Measurements from ENCODE around the gene LRP2BP. TPM values are rescaled to one million over a fixed set of nuclear protein-coding genes. Genes with fewer than 3 reads are reported as not detected.

The LRP2BP gene
- total and polyA plus RNA-seq, 7 experiments from 2014 or later: 0.58 to 2.4 (median 1.7) TPM

GRCh38 chr4:185398618-185399017, 2.9 kb upstream of the LRP2BP start:
- no peak overlapping the region for H3K4me3 ChIP-seq (ENCODE audit: low read length)
- Mint-ChIP-seq H3K36me3 (peaks cover 0 to 16% (median 0%) of the 10 kb centered on the region in 5 donors), H3K4me1 (peaks cover 13 to 56% (median 25%) of the 10 kb centered on the region in 7 donors), H3K4me3 (peak overlapping the region in 1 of 10 donors; percentile 66), H3K27ac (peak overlapping the region in 1 of 9 donors; percentile 9), H3K27me3 (no peaks in the 10 kb centered on the region), H3K9me3 (no peaks in the 10 kb centered on the region)
- ChIA-PET CTCF (no interaction called here), POLR2A (interaction anchor here (0.7 to 0.8 kb wide), 2 partner anchors 30 to 438 kb away, joined by 3 read pairs; no protein-coding TSS in a partner anchor)
- intact Hi-C loops (cut with micrococcal nuclease): loop anchor here (5.0 to 10.0 kb wide), 9 partner anchors 574 to 1956 kb away; partner anchors contain the start of genes CDKN2AIP (in 2 of the 2), IRF2 (in 2 of the 2), ACSL1 (in 1 of the 2) and CENPU (in 1 of the 2)
- H3K9me3 ChIP-seq (ENCODE audit: control insufficient read depth in 2 of 3, low read length in 3 of 3): no peaks in the 10 kb centered on the region
- H3K36me3 ChIP-seq (ENCODE audit: control insufficient read depth in 2 of 3, insufficient read depth in 3 of 3, low read length in 3 of 3): peaks cover 0 to 24% (median 0%) of the 10 kb centered on the region in 3 experiments
- DNase-seq (no peak), ATAC-seq (no peak)
- H3K27ac ChIP-seq (ENCODE audit: low read depth, low read length): no peak overlapping the region
- no peaks in the 10 kb centered on the region for H3K27me3 ChIP-seq (ENCODE audit: control insufficient read depth in 2 of 2, insufficient read depth in 2 of 2, low read length in 2 of 2)
- peaks cover 12 to 15% of the 10 kb centered on the region in 2 donors for H3K4me1 ChIP-seq (ENCODE audit: control insufficient read depth in 2 of 2, insufficient read depth in 2 of 2, low read length in 2 of 2)

- Mint-ChIP-seq H3K36me3 (peaks cover 0 to 12% (median 0%) of the 10 kb centered on the region in 5 donors), H3K27me3 (no peaks in the 10 kb centered on the region), H3K9me3 (no peaks in the 10 kb centered on the region), H3K4me3 (peak within 1 kb of the TSS; percentile 82 to 100 (median 97)), H3K4me1 (peaks cover 14 to 59% (median 27%) of the 10 kb centered on the region in 7 donors), H3K27ac (peak within 1 kb of the TSS; percentile 90 to 100 (median 99))
- ChIA-PET CTCF (interaction anchor here (0.9 to 1.0 kb wide), 2 partner anchors 28 to 201 kb away, joined by 3 to 4 read pairs; no protein-coding TSS in a partner anchor), POLR2A (interaction anchor here (0.6 to 3.4 kb wide), 12 partner anchors 9 to 1950 kb away, joined by 3 to 49 read pairs (median 6); partner anchors contain the start of genes CYP4V2, SNX25 and UFSP2)
- Histone ChIP-seq H3K27me3 (ENCODE audit: control insufficient read depth in 2 of 2, insufficient read depth in 2 of 2, low read length in 2 of 2) (no peaks in the 10 kb centered on the region), H3K4me1 (ENCODE audit: control insufficient read depth in 2 of 2, insufficient read depth in 2 of 2, low read length in 2 of 2) (peaks cover 12 to 15% of the 10 kb centered on the region in 2 donors), H3K4me3 (ENCODE audit: low read length) (peak within 1 kb of the TSS; percentile 69), H3K36me3 (ENCODE audit: control insufficient read depth in 2 of 3, insufficient read depth in 3 of 3, low read length in 3 of 3) (peaks cover 0 to 16% (median 0%) of the 10 kb centered on the region in 3 experiments), H3K9me3 (ENCODE audit: control insufficient read depth in 2 of 3, low read length in 3 of 3) (no peaks in the 10 kb centered on the region), H3K27ac (ENCODE audit: low read depth, low read length) (peak within 1 kb of the TSS; percentile 97)
- DNase-seq (peak in 1 of 9 donors; percentile 2), ATAC-seq (no peak)
- intact Hi-C loops (cut with micrococcal nuclease): loop anchor here (1.0 to 10.0 kb wide), 18 partner anchors 28 to 1955 kb away; partner anchors contain the start of genes ACSL1 (in 2 of the 2), CCDC110 (in 2 of the 2), CDKN2AIP (in 2 of the 2) and IRF2 (in 2 of the 2)
Measured at GRCh38 chr4:185396724-185397385, 1.1 kb upstream of the LRP2BP start, which contains the start of gene ANKRD37. TSS of gene ANKRD37 (plus strand) at chr4:185396841. CDS start at chr4:185396924, 83 bp downstream.

- ChIA-PET CTCF (interaction anchor here (0.9 to 1.0 kb wide), 2 partner anchors 29 to 202 kb away, joined by 3 to 4 read pairs; no protein-coding TSS in a partner anchor), POLR2A (interaction anchor here (0.5 to 3.4 kb wide), 16 partner anchors 9 to 1950 kb away, joined by 3 to 49 read pairs (median 4); partner anchors contain the start of genes CYP4V2, SNX25 and UFSP2)
- Mint-ChIP-seq H3K4me1 (peaks cover 14 to 57% (median 27%) of the 10 kb centered on the region in 7 donors), H3K4me3 (peak overlapping the region; percentile 82 to 100 (median 97)), H3K9me3 (no peaks in the 10 kb centered on the region), H3K36me3 (peaks cover 0 to 14% (median 0%) of the 10 kb centered on the region in 5 donors), H3K27ac (peak overlapping the region; percentile 90 to 100 (median 99)), H3K27me3 (no peaks in the 10 kb centered on the region)
- DNase-seq (peak; percentile 93 to 100 (median 97)), ATAC-seq (peak; percentile 97)
- Histone ChIP-seq H3K4me3 (ENCODE audit: low read length) (peak overlapping the region; percentile 69), H3K36me3 (ENCODE audit: control insufficient read depth in 2 of 3, insufficient read depth in 3 of 3, low read length in 3 of 3) (peaks cover 0 to 8% (median 0%) of the 10 kb centered on the region in 3 experiments), H3K4me1 (ENCODE audit: control insufficient read depth in 2 of 2, insufficient read depth in 2 of 2, low read length in 2 of 2) (peaks cover 12 to 15% of the 10 kb centered on the region in 2 donors), H3K9me3 (ENCODE audit: control insufficient read depth in 2 of 3, low read length in 3 of 3) (no peaks in the 10 kb centered on the region), H3K27ac (ENCODE audit: low read depth, low read length) (peak overlapping the region; percentile 97), H3K27me3 (ENCODE audit: control insufficient read depth in 2 of 2, insufficient read depth in 2 of 2, low read length in 2 of 2) (no peaks in the 10 kb centered on the region)
- intact Hi-C loops (cut with micrococcal nuclease): loop anchor here (1.0 to 10.0 kb wide), 21 partner anchors 29 to 1954 kb away; partner anchors contain the start of genes ACSL1 (in 2 of the 2), CASP3 (in 2 of the 2), CCDC110 (in 2 of the 2) and CDKN2AIP (in 2 of the 2)
Measured at GRCh38 chr4:185395956-185396723, 416 bp upstream of the LRP2BP start.

- Histone ChIP-seq H3K27me3 (ENCODE audit: control insufficient read depth in 2 of 2, insufficient read depth in 2 of 2, low read length in 2 of 2) (no peaks in the 10 kb centered on the region), H3K36me3 (ENCODE audit: control insufficient read depth in 2 of 3, insufficient read depth in 3 of 3, low read length in 3 of 3) (peaks cover 0 to 5% (median 0%) of the 10 kb centered on the region in 3 experiments), H3K27ac (ENCODE audit: low read depth, low read length) (peak overlapping the region; percentile 97), H3K9me3 (ENCODE audit: control insufficient read depth in 2 of 3, low read length in 3 of 3) (no peaks in the 10 kb centered on the region), H3K4me3 (ENCODE audit: low read length) (peak overlapping the region; percentile 69), H3K4me1 (ENCODE audit: control insufficient read depth in 2 of 2, insufficient read depth in 2 of 2, low read length in 2 of 2) (peaks cover 12 to 15% of the 10 kb centered on the region in 2 donors)
- H3K27me3 Mint-ChIP-seq: no peaks in the 10 kb centered on the region
- DNase-seq: no peak
- ChIA-PET POLR2A (interaction anchor here (0.5 to 3.4 kb wide), 8 partner anchors 9 to 809 kb away, joined by 3 to 49 read pairs (median 7); partner anchors contain the start of genes CYP4V2, SLC25A4, SNX25 and UFSP2), CTCF (interaction anchor here (0.6 kb wide), 1 partner anchor 114 kb away, joined by 3 read pairs; no protein-coding TSS in a partner anchor)
- peak overlapping the region; percentile 74 to 100 (median 96) for H3K27ac Mint-ChIP-seq
- H3K4me3 Mint-ChIP-seq: peak overlapping the region; percentile 82 to 100 (median 97)
- peaks cover 0 to 17% (median 0%) of the 10 kb centered on the region in 5 donors for H3K36me3 Mint-ChIP-seq
- H3K9me3 Mint-ChIP-seq: no peaks in the 10 kb centered on the region
- intact Hi-C loops (cut with micrococcal nuclease): loop anchor here (1.0 to 10.0 kb wide), 12 partner anchors 190 to 1952 kb away; partner anchors contain the start of genes CDKN2AIP (in 2 of the 2), IRF2 (in 2 of the 2), ACSL1 (in 1 of the 2) and CASP3 (in 1 of the 2)
- H3K4me1 Mint-ChIP-seq: peaks cover 14 to 46% (median 27%) of the 10 kb centered on the region in 7 donors
- ATAC-seq: no peak
Measured at GRCh38 chr4:185394568-185395237, 1.0 kb downstream of the LRP2BP start.

DNA sequence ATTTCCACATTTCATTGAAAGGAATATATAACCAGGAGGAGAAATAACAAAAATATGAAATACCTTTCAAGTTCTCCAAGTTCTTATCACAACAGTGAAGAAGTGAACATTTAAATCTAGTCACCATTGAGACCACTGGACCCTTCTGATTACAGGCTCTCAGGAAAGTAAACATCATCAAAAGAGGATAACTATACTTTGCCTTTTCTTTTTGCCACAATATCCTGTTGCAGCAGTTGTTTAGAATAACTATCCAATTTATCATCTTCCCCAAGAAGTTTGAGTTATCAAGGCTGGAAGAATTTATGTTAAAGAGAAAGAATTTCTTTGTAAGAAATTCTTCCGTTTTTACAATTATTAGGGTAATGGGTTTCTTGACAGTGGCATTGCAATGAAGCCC, 3.6 kb downstream of the LRP2BP start:
- ATAC-seq (no peak), DNase-seq (no peak)
- peaks cover 0 to 8% (median 4%) of the 10 kb centered on the region in 5 donors for H3K36me3 Mint-ChIP-seq
- ChIA-PET CTCF (no interaction called here), POLR2A (no interaction called here)
- no peaks in the 10 kb centered on the region for H3K27me3 ChIP-seq (ENCODE audit: control insufficient read depth in 2 of 2, insufficient read depth in 2 of 2, low read length in 2 of 2)
- no peak overlapping the region for H3K4me3 ChIP-seq (ENCODE audit: low read length)
- H3K9me3 Mint-ChIP-seq: no peaks in the 10 kb centered on the region
- no peak overlapping the region for H3K27ac ChIP-seq (ENCODE audit: low read depth, low read length)
- peaks cover 11 to 13% of the 10 kb centered on the region in 2 donors for H3K4me1 ChIP-seq (ENCODE audit: control insufficient read depth in 2 of 2, insufficient read depth in 2 of 2, low read length in 2 of 2)
- H3K27ac Mint-ChIP-seq: peak overlapping the region in 3 of 9 donors; percentile 10 to 34 (median 19)
- no peaks in the 10 kb centered on the region for H3K9me3 ChIP-seq (ENCODE audit: control insufficient read depth in 2 of 3, low read length in 3 of 3)
- H3K36me3 ChIP-seq (ENCODE audit: control insufficient read depth in 2 of 3, insufficient read depth in 3 of 3, low read length in 3 of 3): peaks cover 0 to 5% (median 0%) of the 10 kb centered on the region in 3 experiments
- no peaks in the 10 kb centered on the region for H3K27me3 Mint-ChIP-seq
- no peak overlapping the region for H3K4me3 Mint-ChIP-seq
- peaks cover 14 to 25% (median 20%) of the 10 kb centered on the region in 7 donors for H3K4me1 Mint-ChIP-seq
- intact Hi-C loops (cut with micrococcal nuclease): loop anchor here (10.0 kb wide), 5 partner anchors 567 to 1947 kb away; partner anchors contain the start of genes IRF2 (in 2 of the 2), ACSL1 (in 1 of the 2), CDKN2AIP (in 1 of the 2) and CENPU (in 1 of the 2)
